Esophagus muscularis mucosa (tissue), 4 donors: ENCODE measurements around the gene VIM. TPM values are rescaled to one million over a fixed set of nuclear protein-coding genes. Genes with fewer than 3 reads are reported as not detected.

ENCODE experiments used
- DNase-seq: peaks from one replicate; pipeline ENCODE4 v3.0.0-alpha.2; 2017; ENCODE audit errors: extremely low spot score
- H3K27ac ChIP-seq, 4 donors: fragments of 200-600 bp; sonication (generic); replicated peaks in 1 of 4; 1 replicate in 3 of 4; 2 replicates in 1 of 4; pipeline ENCODE4 v1.5.1; 2016 to 2019; ENCODE audit warnings: mild to moderate bottlenecking in 1 of 4
- H3K27me3 ChIP-seq, 4 donors: fragments of 200-600 bp; sonication (generic); one replicate each; pipeline versions ENCODE4 v1.5.1 to v1.6.0; 2016 to 2019
- H3K36me3 ChIP-seq, 4 donors: fragments of 200-600 bp; sonication (generic); one replicate each; pipeline ENCODE4 v1.5.1; 2016 to 2019
- H3K4me1 ChIP-seq, 4 donors: fragments of 200-600 bp; sonication (generic); one replicate each; pipeline ENCODE4 v1.5.1; 2016 to 2019
- H3K4me3 ChIP-seq, 4 donors: fragments of 200-600 bp; sonication (generic); 1 replicate in 2 of 4; 2 replicates in 2 of 4; pipeline ENCODE4 v1.5.1; 2016 to 2019; ENCODE audit warnings: mild to moderate bottlenecking in 4 of 4, moderate library complexity in 1 of 4
- H3K9me3 ChIP-seq, 4 donors: fragments of 200-600 bp; sonication (generic); 1 replicate in 3 of 4; 2 replicates in 1 of 4; pipeline ENCODE4 v1.5.1; 2016 to 2019
- EP300 ChIP-seq: sonication (generic); formaldehyde crosslinking; IDR thresholded peaks from one replicate; pipeline ENCODE4 v1.6.1; 2017; ENCODE audit warnings: antibody characterized with exemption
- POLR2A ChIP-seq: fragments of 450-650 bp; IDR thresholded peaks from one replicate; pipeline ENCODE4 v1.6.1; 2017; ENCODE audit warnings: antibody characterized with exemption, moderate library complexity, mild to moderate bottlenecking, low read depth
- POLR2AphosphoS5 ChIP-seq, 2 donors: sonication (generic); formaldehyde crosslinking; IDR thresholded peaks; one replicate each; pipeline ENCODE4 v1.6.1; 2017; ENCODE audit warnings: antibody characterized with exemption in 2 of 2
- WGBS: methylation state at CpG from one replicate; pipeline ENCODE4 v1.1.5; 2018; 5-methylcytosine and 5-hydroxymethylcytosine counted together
- intact Hi-C: fragments of 100-400 bp; cut with DNase I; formaldehyde crosslinking; loops from one replicate; pipeline ENCODE4 v1.15.1; 2023
- total RNA-seq, 4 donors: library from RNA; depleted of rRNA; stranded (reverse); fragments of >200 nt; gene quantifications; one replicate each; pipeline versions ENCODE4 v1.1.0 to v1.2.1, GENCODE V29; 2016
- TF ChIP-seq, protein P1 (sequence below), 3 experiments: fragments of 200-600 bp in 2 of 3; fragments of 450-650 bp in 1 of 3; sonication (generic) in 2 of 3; IDR thresholded peaks; one replicate each; pipeline ENCODE4 v1.5.1; 2017 to 2019; ENCODE audit warnings: antibody characterized with exemption in 3 of 3, mild to moderate bottlenecking in 2 of 3, moderate library complexity in 1 of 3

VIM gene
- total RNA-seq, result 1,000 to 10,000 TPM; 1,242 to 2,218 (median 1,951) TPM

- Histone ChIP-seq H3K36me3 (peaks cover 4 to 29% (median 12%) of the 10 kb centered on the region in 4 donors), H3K4me1 (peaks cover 30 to 69% (median 45%) of the 10 kb centered on the region in 4 donors), H3K9me3 (no peaks in the 10 kb centered on the region), H3K27ac (peak within 1 kb of the TSS; percentile 95 to 100 (median 97)), H3K27me3 (no peaks in the 10 kb centered on the region), H3K4me3 (peak within 1 kb of the TSS; percentile 71 to 94 (median 84))
- peak; percentile 97 for DNase-seq
- WGBS, result 2% methylated on average over 47 of the region's 77 CpGs
- intact Hi-C loops, result loop anchor here (10.0 kb wide), 1 partner anchor 154 kb away; no protein-coding TSS in a partner anchor
- TF ChIP-seq POLR2AphosphoS5 (IDR thresholded peaks at IDR 0.05) (peak; percentile 75 to 90), EP300 (no peak), POLR2A (no peak)
- TF ChIP-seq, protein P1, sequence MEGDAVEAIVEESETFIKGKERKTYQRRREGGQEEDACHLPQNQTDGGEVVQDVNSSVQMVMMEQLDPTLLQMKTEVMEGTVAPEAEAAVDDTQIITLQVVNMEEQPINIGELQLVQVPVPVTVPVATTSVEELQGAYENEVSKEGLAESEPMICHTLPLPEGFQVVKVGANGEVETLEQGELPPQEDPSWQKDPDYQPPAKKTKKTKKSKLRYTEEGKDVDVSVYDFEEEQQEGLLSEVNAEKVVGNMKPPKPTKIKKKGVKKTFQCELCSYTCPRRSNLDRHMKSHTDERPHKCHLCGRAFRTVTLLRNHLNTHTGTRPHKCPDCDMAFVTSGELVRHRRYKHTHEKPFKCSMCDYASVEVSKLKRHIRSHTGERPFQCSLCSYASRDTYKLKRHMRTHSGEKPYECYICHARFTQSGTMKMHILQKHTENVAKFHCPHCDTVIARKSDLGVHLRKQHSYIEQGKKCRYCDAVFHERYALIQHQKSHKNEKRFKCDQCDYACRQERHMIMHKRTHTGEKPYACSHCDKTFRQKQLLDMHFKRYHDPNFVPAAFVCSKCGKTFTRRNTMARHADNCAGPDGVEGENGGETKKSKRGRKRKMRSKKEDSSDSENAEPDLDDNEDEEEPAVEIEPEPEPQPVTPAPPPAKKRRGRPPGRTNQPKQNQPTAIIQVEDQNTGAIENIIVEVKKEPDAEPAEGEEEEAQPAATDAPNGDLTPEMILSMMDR (IDR thresholded peaks at IDR 0.05), result peak in 1 of 3 experiments; percentile 7
These were observed at the start of gene VIM for GRCh38 chr10:17228091-17229015. TSS of gene VIM (plus strand) at chr10:17228241. CDS start at chr10:17229423, 1,182 bp downstream.

- Histone ChIP-seq H3K4me3 (no peak overlapping the region), H3K36me3 (no peaks in the 10 kb centered on the region), H3K4me1 (peaks cover 0 to 5% (median 0%) of the 10 kb centered on the region in 4 donors), H3K9me3 (no peaks in the 10 kb centered on the region), H3K27ac (no peak overlapping the region), H3K27me3 (no peaks in the 10 kb centered on the region)
- DNase-seq, result no peak
- TF ChIP-seq POLR2A, result no peak
- TF ChIP-seq, protein P1 (IDR thresholded peaks at IDR 0.05), result no peak
- no peak for TF ChIP-seq POLR2AphosphoS5 (IDR thresholded peaks at IDR 0.05)
- no peak for TF ChIP-seq EP300
- intact Hi-C loops, result no loop called here
- 57% methylated on average over 3 of the region's 3 CpGs for WGBS
These were observed 49.0 kb upstream of the VIM start for GRCh38 chr10:17179002-17179401.

DNA sequence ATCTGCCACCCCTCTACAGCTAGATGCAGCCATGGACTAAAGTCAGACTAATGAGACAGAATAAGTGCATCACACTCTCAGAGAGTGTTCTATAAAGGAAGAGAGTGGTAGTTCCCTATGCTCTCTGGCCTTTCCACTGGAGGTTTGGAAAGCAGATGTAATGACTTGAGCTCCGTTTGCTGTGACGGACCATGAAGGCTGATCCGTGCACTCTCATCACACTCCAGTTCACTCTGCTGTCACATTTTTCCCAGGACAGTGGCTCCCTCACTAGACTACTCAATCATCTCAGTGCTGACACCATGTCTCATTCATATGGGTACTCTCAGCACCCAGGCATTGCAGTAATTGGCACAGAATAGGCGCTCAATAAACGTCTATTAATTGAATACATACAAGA lies 46.9 kb upstream of the VIM start:
- Histone ChIP-seq H3K9me3 (no peaks in the 10 kb centered on the region), H3K4me1 (peaks cover 0 to 5% (median 0%) of the 10 kb centered on the region in 4 donors), H3K36me3 (no peaks in the 10 kb centered on the region), H3K4me3 (no peak overlapping the region), H3K27ac (no peak overlapping the region), H3K27me3 (no peaks in the 10 kb centered on the region)
- intact Hi-C loops, result no loop called here
- TF ChIP-seq EP300 (no peak), POLR2A (no peak), POLR2AphosphoS5 (IDR thresholded peaks at IDR 0.05) (no peak)
- TF ChIP-seq, protein P1 (IDR thresholded peaks at IDR 0.05), result no peak
- DNase-seq, result no peak
- WGBS, result 83% methylated on average over 5 of the region's 5 CpGs

DNA sequence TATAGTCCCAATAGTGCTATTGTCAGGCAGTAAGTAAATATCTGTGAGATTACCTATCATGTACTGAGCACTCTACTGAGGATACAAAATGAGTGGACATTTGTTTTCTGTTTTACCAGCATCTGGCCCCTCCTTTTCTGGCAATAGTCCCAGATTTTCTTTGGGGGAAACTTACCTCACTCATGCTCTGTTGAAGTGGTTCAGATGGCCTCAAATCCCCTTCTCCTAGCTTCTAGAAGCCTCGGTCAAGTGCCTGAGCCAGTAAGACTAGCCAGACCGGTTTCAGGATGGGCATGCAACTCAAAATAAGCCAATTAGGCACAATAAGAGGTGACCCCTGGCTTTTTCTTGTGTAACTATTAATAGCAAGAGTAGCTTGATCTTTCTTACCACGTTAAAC lies 46.3 kb upstream of the VIM start:
- TF ChIP-seq POLR2A (no peak), EP300 (no peak), POLR2AphosphoS5 (IDR thresholded peaks at IDR 0.05) (no peak)
- TF ChIP-seq, protein P1 (IDR thresholded peaks at IDR 0.05), result no peak
- DNase-seq, result no peak
- Histone ChIP-seq H3K4me3 (no peak overlapping the region), H3K36me3 (no peaks in the 10 kb centered on the region), H3K4me1 (peaks cover 0 to 5% (median 0%) of the 10 kb centered on the region in 4 donors), H3K27me3 (no peaks in the 10 kb centered on the region), H3K27ac (no peak overlapping the region), H3K9me3 (no peaks in the 10 kb centered on the region)
- intact Hi-C loops, result no loop called here
- 97% methylated on average over 3 of the region's 3 CpGs for WGBS
